ENCODE results near the gene TBX5. TPM values are rescaled to one million over a fixed set of nuclear protein-coding genes. Genes with fewer than 3 reads are reported as not detected.

The TBX5 gene
- total RNA-seq, 1 donor from 2014 or later = 8.4 TPM

DNA sequence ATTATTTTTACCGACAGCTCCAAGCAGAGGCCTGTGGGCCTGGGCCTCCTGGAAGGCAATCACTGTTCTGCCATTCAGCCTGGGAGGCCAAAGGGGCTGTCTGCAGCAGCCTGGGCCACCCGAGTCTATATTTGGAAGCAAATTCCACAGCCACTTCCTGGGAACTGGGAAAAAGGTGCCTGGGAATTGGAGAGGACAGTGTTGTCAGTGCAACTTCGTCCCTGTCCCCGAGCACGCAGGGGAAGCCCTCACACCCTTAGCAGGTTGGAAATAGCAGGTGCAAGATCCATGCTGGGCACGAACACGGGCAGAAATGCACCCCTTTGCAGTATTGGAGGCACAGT is 9.6 kb upstream of the TBX5 start:
- TF ChIP-seq, protein P1, sequence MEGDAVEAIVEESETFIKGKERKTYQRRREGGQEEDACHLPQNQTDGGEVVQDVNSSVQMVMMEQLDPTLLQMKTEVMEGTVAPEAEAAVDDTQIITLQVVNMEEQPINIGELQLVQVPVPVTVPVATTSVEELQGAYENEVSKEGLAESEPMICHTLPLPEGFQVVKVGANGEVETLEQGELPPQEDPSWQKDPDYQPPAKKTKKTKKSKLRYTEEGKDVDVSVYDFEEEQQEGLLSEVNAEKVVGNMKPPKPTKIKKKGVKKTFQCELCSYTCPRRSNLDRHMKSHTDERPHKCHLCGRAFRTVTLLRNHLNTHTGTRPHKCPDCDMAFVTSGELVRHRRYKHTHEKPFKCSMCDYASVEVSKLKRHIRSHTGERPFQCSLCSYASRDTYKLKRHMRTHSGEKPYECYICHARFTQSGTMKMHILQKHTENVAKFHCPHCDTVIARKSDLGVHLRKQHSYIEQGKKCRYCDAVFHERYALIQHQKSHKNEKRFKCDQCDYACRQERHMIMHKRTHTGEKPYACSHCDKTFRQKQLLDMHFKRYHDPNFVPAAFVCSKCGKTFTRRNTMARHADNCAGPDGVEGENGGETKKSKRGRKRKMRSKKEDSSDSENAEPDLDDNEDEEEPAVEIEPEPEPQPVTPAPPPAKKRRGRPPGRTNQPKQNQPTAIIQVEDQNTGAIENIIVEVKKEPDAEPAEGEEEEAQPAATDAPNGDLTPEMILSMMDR (IDR thresholded peaks at IDR 0.05; ENCODE audit: unreplicated experiment) = no peak
- no peaks in the 10 kb centered on the region for H3K9me3 Mint-ChIP-seq
- H3K4me3 Mint-ChIP-seq = no peak overlapping the region
- no peaks in the 10 kb centered on the region for H3K36me3 Mint-ChIP-seq
- peaks cover 97% of the 10 kb centered on the region for H3K27me3 Mint-ChIP-seq (ENCODE audit: low read depth)
- H3K27ac Mint-ChIP-seq = no peak overlapping the region
- H3K4me1 Mint-ChIP-seq = no peaks in the 10 kb centered on the region
- no peak for DNase-seq (ENCODE audit: low spot score in 2 of 2, unreplicated experiment in 2 of 2)

DNA sequence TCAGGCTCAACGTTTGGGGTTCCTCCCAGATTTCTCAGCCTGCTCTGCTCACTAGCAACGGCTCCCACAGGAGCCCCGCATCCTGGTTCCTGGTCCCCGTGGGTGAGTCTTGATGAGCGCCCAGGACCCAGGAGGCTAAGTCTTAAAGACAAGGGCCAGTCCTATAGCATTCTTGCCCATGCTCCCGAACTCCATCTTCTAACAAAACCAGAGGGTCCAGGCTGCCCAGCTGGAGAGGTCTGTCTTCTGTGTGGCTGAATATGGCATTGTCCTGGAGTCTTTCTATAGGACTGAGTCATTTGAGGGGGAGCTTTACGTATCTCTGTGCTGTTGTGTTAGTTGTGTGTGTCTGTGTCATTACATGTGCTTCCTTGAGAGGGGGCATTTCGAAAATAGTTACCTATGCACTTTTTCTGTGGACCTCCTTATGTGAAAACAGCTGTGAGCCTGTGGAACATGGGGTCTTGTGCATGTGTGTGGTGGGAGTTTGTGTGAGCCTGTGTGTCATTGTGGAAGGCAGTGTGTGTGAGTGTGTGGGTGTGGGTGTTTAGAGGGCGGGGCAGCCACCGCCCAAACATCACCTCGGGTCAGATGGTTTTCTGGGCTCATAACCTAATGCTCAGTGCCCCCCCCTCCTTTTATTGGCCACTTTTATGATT is 9.1 kb upstream of the TBX5 start:
- Mint-ChIP-seq H3K36me3 (no peaks in the 10 kb centered on the region), H3K27me3 (ENCODE audit: low read depth) (peaks cover 97% of the 10 kb centered on the region), H3K9me3 (no peaks in the 10 kb centered on the region), H3K4me1 (no peaks in the 10 kb centered on the region), H3K4me3 (no peak overlapping the region), H3K27ac (no peak overlapping the region)
- no peak for DNase-seq (ENCODE audit: low spot score in 2 of 2, unreplicated experiment in 2 of 2)
- TF ChIP-seq, protein P1 (IDR thresholded peaks at IDR 0.05; ENCODE audit: unreplicated experiment) = no peak

DNA sequence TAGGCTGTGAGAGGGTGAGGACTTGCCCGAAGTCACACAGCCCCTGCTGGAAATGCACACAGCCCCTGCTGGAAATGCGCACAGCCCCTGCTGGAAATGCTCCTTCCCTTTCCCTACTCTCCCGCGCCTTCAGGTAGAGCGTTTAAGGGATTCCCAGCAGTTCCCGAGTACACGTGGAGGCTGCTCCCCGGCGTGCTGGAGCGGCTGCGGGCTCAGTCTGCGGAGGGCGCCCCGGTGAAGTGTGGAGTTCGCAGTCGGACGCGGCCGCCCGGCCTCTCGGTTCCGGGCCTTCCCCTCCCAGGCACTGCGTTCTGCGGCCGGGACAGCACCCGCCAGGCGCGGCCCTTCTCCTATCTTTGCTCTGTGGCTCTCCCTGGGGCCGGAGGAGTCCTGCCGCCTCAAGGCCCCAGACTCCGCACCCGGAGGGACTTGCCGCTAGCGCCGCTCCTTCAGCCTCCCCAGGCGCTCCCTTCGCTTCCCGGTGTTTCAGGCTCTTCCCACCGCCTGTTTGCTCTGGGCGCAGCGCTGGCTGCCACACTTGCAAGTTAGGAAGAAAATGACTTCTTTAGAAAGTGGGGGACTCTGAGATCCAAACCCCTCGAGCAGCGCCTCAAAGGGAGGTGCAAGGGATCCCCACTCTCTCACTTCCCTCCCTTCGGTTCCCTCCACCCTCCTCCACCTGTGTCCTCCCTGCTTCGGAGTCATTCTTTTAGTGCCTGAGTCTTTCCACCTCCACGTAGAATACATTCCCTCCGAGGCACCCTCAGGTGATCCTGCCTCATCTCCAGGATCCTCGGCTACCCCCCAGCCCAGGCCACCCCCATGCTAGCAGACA is 8.3 kb upstream of the TBX5 start:
- Mint-ChIP-seq H3K9me3 (no peaks in the 10 kb centered on the region), H3K27ac (no peak overlapping the region), H3K36me3 (no peaks in the 10 kb centered on the region), H3K4me1 (peaks cover under 1% of the 10 kb centered on the region), H3K27me3 (ENCODE audit: low read depth) (peaks cover 97% of the 10 kb centered on the region), H3K4me3 (no peak overlapping the region)
- no peak for DNase-seq (ENCODE audit: low spot score in 2 of 2, unreplicated experiment in 2 of 2)
- TF ChIP-seq, protein P1 (IDR thresholded peaks at IDR 0.05; ENCODE audit: unreplicated experiment) = no peak

GRCh38 chr12:114412825-114413749 is 7.1 kb upstream of the TBX5 start:
- TF ChIP-seq, protein P1 (IDR thresholded peaks at IDR 0.05; ENCODE audit: unreplicated experiment) = no peak
- no peak overlapping the region for H3K27ac Mint-ChIP-seq
- H3K27me3 Mint-ChIP-seq (ENCODE audit: low read depth) = peaks cover 98% of the 10 kb centered on the region
- peaks cover 2% of the 10 kb centered on the region for H3K4me1 Mint-ChIP-seq
- no peak overlapping the region for H3K4me3 Mint-ChIP-seq
- H3K36me3 Mint-ChIP-seq = no peaks in the 10 kb centered on the region
- DNase-seq (ENCODE audit: low spot score in 2 of 2, unreplicated experiment in 2 of 2) = no peak
- no peaks in the 10 kb centered on the region for H3K9me3 Mint-ChIP-seq

GRCh38 chr12:114412307-114412706 is 6.4 kb upstream of the TBX5 start:
- Mint-ChIP-seq H3K9me3 (no peaks in the 10 kb centered on the region), H3K4me3 (no peak overlapping the region), H3K36me3 (no peaks in the 10 kb centered on the region), H3K27me3 (ENCODE audit: low read depth) (peaks cover 98% of the 10 kb centered on the region), H3K4me1 (peaks cover 2% of the 10 kb centered on the region), H3K27ac (no peak overlapping the region)
- TF ChIP-seq, protein P1 (IDR thresholded peaks at IDR 0.05; ENCODE audit: unreplicated experiment) = no peak
- no peak for DNase-seq (ENCODE audit: low spot score in 2 of 2, unreplicated experiment in 2 of 2)
